ENCODE measurements around the gene MAGEB2. TPM values are rescaled to one million over a fixed set of nuclear protein-coding genes. Genes with fewer than 3 reads are reported as not detected.

MAGEB2 gene, protein sequence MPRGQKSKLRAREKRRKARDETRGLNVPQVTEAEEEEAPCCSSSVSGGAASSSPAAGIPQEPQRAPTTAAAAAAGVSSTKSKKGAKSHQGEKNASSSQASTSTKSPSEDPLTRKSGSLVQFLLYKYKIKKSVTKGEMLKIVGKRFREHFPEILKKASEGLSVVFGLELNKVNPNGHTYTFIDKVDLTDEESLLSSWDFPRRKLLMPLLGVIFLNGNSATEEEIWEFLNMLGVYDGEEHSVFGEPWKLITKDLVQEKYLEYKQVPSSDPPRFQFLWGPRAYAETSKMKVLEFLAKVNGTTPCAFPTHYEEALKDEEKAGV
- not detected in 5 replicates for total RNA-seq (2022; extraction: Qiagen RNA extraction; ENCODE audit: low read depth)

DNA sequence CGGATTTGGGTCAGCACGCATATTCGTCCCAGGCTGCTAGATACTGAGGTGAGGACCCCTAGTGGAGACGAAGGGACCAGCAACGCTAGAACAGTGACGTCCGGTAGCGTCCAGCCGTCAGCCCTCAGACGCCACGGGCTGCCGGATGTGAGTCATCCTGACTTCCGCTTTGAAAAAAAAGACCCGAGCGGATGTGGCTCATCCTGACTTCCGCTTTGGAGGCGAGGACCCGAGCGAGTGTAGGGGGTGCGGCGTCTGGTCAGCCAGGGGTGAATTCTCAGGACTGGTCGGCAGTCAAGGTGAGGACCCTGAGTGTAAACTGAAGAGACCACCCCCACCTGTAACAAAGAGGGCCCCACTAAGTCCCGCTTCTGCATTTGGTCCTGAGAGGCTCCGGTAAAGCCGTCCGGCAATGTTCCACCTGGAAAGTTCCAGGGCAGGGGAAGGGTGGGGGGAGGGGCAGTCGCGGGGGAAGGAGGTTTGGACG lies at the start of gene MAGEB2:
Gene MAGEB2 (plus strand): TSS at position 207 of the 487 bp plus-strand sequence. CDS start 3,018 bp downstream, outside the sequence.

DNA sequence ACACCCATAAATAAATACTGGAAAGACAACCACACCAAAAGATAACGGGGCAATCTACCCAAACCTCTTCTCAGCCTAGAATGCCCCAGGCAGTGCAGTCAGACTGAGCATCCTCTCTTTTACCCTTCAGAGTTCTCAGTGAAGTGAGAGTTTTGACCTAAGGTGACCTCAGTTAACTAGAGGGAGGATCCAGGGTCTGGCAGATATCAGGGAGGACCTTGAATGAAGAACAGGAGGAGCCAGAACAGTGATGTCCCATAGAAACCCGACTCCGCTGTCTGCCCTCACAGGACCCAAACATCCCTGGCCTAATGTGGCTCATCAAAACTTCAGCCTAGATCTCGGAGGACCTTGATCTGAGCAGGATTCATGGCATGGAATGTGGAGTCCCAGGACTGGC lies 15.0 kb downstream of the MAGEB2 start, which contains the start of gene MAGEB3:
Gene MAGEB3 (plus strand): TSS at position 263 of the 400 bp plus-strand sequence. CDS start 5,268 bp downstream, outside the sequence.

DNA sequence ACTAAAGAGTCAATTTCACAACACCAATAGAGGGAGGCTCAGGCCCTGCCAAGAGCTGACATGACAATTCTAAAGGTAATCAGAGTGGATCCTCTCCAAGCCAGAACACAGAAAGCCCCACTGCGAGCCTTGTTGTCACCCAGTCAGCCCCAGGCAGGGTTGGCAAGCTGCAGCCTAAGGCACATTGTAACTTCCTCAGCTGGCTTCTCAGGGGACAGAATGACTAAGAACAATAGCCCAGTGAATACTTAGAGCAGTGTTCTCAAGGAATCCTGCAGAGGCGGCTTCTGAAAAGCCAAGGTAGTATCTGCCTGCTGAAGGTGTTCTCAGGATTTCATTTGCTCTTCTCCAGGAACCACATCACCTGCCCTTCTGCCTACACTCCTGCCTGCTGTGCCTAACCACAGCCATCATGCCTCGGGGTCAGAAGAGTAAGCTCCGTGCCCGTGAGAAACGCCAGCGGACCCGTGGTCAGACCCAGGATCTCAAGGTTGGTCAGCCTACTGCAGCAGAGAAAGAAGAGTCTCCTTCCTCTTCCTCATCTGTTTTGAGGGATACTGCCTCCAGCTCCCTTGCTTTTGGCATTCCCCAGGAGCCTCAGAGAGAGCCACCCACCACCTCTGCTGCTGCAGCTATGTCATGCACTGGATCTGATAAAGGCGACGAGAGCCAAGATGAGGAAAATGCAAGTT lies 26.5 kb downstream of the MAGEB2 start, which contains the start of gene MAGEB4:
Gene MAGEB4 (plus strand): TSS at position 277 of the 692 bp plus-strand sequence. CDS start 136 bp downstream, at position 413.

DNA sequence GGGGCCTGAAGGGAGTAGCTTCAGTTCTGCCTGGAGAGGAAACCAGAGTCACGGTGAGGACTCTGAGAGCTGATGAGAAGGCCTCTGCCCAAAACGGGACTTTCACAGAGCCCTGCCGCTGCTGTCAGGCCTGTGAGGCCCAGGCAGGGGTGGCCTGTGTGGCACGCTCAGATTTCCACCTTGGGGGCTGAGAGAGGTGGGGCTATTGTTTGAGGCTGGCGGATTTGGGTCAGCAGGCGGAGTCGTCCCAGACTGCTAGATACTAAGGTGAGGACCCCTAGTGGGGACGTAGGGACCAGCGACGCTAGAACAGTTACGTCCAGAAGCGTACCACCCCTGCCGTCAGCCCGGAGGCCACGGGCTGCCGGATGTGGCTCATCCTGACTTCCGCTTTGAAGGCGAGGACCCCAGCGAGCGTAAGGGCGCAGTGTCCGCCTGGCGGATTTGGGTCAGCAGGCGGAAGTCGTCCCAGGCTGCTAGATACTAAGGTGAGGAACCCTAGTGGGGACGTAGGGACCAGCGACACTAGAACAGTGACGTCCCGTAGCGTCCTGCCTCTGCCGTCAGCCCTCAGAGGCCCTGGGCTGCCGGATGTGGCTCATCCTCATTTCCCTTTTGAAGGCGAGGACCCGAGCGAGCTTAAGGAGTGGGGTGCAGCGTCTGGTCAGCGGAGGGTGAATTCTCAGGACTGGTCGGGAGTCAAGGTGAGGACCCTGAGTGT lies 31.6 kb downstream of the MAGEB2 start, which contains the start of gene MAGEB1:
Gene MAGEB1 (plus strand): TSS at position 378 of the 721 bp plus-strand sequence. CDS start 3,348 bp downstream, outside the sequence.

Other genes with a start within 250 kb of the MAGEB2 start
- not detected in 5 replicates for gene MAGEB3, start 15.1 kb downstream of the MAGEB2 start, total RNA-seq (2022; extraction: Qiagen RNA extraction; ENCODE audit: low read depth)
- not detected in 5 replicates for gene MAGEB4, start 26.4 kb downstream of the MAGEB2 start, total RNA-seq (2022; extraction: Qiagen RNA extraction; ENCODE audit: low read depth)
- gene MAGEB1, start 31.6 kb downstream of the MAGEB2 start, total RNA-seq (2022; extraction: Qiagen RNA extraction; ENCODE audit: low read depth) = not detected in 5 replicates
- 26.1 to 36.6 TPM (median 26.9 TPM) in 5 replicates for gene NR0B1, start 93.8 kb downstream of the MAGEB2 start, total RNA-seq (2022; extraction: Qiagen RNA extraction; ENCODE audit: low read depth)